DND-41 (cell line): ENCODE data around the gene RAB7B.
"Not testable (repeated sequence)": the region's sequence is repeated elsewhere in the genome, so short reads cannot be mapped to it uniquely, and the experiment has no call there.

Source experiments
- ATAC-seq: fragments of 200-7000 bp; cut with Tn5 transposase; 3 replicates; pipeline ENCODE4 v1.9.1; 2021; ENCODE audit warnings: low read depth; ENCODE audit not compliant: insufficient read depth
- DNase-seq: peaks from one replicate; pipeline ENCODE4 v3.0.0-alpha.2; 2020
- H2AFZ ChIP-seq: 2 replicates; pipeline ENCODE4 v1.6.0; 2012; ENCODE audit warnings: low read depth, low read length
- H3K27ac ChIP-seq: 2 replicates; pipeline ENCODE4 v1.5.1; 2012; ENCODE audit warnings: low read length, inconsistent platforms
- H3K27me3 ChIP-seq: fragments of 200-600 bp; sonication (generic); 2 replicates; pipeline ENCODE4 v1.6.0; 2012; ENCODE audit warnings: low read length, mild to moderate bottlenecking, inconsistent platforms; ENCODE audit not compliant: insufficient read depth, poor library complexity
- H3K36me3 ChIP-seq: 2 replicates; pipeline ENCODE4 v1.5.1; 2012; ENCODE audit warnings: low read length, inconsistent platforms; ENCODE audit not compliant: insufficient read depth
- H3K4me1 ChIP-seq: 2 replicates; pipeline ENCODE4 v1.5.1; 2012; ENCODE audit warnings: mild to moderate bottlenecking, low read length; ENCODE audit not compliant: insufficient read depth
- H3K4me2 ChIP-seq: 2 replicates; pipeline ENCODE4 v1.6.0; 2012; ENCODE audit warnings: mild to moderate bottlenecking, moderate library complexity, low read length, inconsistent platforms; ENCODE audit not compliant: insufficient read depth
- H3K4me3 ChIP-seq, 2 experiments: fragments of 200-600 bp in 1 of 2; shearing (Covaris generic) in 1 of 2; 2 replicates each; pipeline ENCODE4 v1.5.1; 2012 to 2016; ENCODE audit warnings: inconsistent platforms in 2 of 2, low read length in 2 of 2, mild to moderate bottlenecking in 2 of 2, low read depth in 1 of 2, moderate library complexity in 1 of 2
- H3K79me2 ChIP-seq: 2 replicates; pipeline ENCODE4 v1.6.0; 2012; ENCODE audit warnings: low read length, inconsistent platforms; ENCODE audit not compliant: insufficient read depth
- H3K9ac ChIP-seq: 2 replicates; pipeline ENCODE4 v1.6.0; 2012; ENCODE audit warnings: low read depth, mild to moderate bottlenecking, inconsistent platforms, low read length, moderate library complexity
- H3K9me3 ChIP-seq: 2 replicates; pipeline ENCODE4 v1.5.1; 2012; ENCODE audit warnings: low read length, moderate library complexity, mild to moderate bottlenecking, inconsistent platforms; ENCODE audit not compliant: insufficient read depth, severe bottlenecking
- H4K20me1 ChIP-seq: 2 replicates; pipeline ENCODE4 v1.6.0; 2012; ENCODE audit warnings: low read length; ENCODE audit not compliant: insufficient read depth
- CTCF ChIP-seq: IDR thresholded peaks from 2 replicates; pipeline ENCODE4 v1.5.1; 2012; ENCODE audit warnings: borderline replicate concordance, low read length, moderate library complexity, mild to moderate bottlenecking; ENCODE audit not compliant: poor library complexity, severe bottlenecking; ENCODE audit errors: extremely low read depth
- EZH2 ChIP-seq: IDR thresholded peaks from 3 replicates; pipeline ENCODE4 v1.6.1; 2012; ENCODE audit warnings: borderline replicate concordance, low read depth, mild to moderate bottlenecking, moderate library complexity, low read length, inconsistent platforms; ENCODE audit not compliant: severe bottlenecking

Gene RAB7B

GRCh38 chr1:206000641-206001339 lies 2.4 kb downstream of the RAB7B start:
- no peaks in the 10 kb centered on the region for H4K20me1 ChIP-seq
- DNase-seq (no peak), ATAC-seq (no peak)
- no peaks in the 10 kb centered on the region for H3K36me3 ChIP-seq
- no peaks in the 10 kb centered on the region for H3K79me2 ChIP-seq
- TF ChIP-seq EZH2 = no peak
- no peak for TF ChIP-seq CTCF
- no peak overlapping the region for H2AFZ ChIP-seq
- no peak overlapping the region for H3K27ac ChIP-seq
- no peak overlapping the region for H3K4me2 ChIP-seq
- no peaks in the 10 kb centered on the region for H3K4me1 ChIP-seq
- peaks cover 9% of the 10 kb centered on the region for H3K27me3 ChIP-seq
- H3K9me3 ChIP-seq = no peaks in the 10 kb centered on the region
- H3K4me3 ChIP-seq = no peak overlapping the region
- no peak overlapping the region for H3K9ac ChIP-seq

DNA sequence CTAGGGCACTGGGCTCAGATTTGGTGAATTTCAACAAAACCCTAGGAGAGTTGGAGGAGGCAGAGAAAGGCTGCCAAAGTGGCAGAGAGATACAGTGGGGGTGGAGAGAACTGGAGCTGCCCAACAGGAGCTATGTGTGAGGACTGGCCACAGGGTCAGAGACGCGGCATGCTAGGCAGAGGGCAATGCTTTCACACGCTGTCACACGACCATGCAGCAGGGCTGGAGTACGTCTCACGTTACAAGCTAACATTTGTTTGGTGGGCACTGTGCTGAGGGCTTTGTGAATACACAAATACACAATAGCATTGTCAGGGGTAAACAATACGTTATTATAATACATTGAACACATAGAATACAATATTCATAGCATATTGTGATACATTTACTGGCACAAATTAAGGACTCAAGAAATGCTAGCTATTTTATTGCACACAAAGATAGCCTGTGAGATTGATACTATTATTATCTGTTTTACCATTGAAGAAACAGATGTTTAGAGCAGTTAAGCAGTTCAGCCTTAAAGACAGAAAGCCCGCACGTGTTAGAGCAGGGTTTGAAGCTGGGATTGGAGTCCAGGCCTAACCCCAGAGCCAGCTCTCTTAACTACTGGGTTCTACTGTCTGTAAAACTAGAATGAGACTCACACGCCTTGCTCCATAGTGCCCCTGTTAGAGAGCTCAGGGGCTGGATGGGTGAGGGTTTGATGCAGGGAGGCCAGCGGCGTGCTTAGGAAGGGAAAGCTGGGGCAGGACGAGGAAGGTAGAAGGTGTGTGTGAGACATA lies 4.5 kb downstream of the RAB7B start:
- H3K27ac ChIP-seq = no peak overlapping the region
- H3K4me2 ChIP-seq = no peak overlapping the region
- H3K9me3 ChIP-seq = no peaks in the 10 kb centered on the region
- no peaks in the 10 kb centered on the region for H3K79me2 ChIP-seq
- TF ChIP-seq CTCF (no peak), EZH2 (no peak)
- H3K9ac ChIP-seq = no peak overlapping the region
- peaks cover 9% of the 10 kb centered on the region for H3K27me3 ChIP-seq
- H4K20me1 ChIP-seq = no peaks in the 10 kb centered on the region
- H3K4me1 ChIP-seq = no peaks in the 10 kb centered on the region
- H2AFZ ChIP-seq = no peak overlapping the region
- DNase-seq (no peak), ATAC-seq (no peak)
- no peak overlapping the region for H3K4me3 ChIP-seq
- H3K36me3 ChIP-seq = no peaks in the 10 kb centered on the region

DNA sequence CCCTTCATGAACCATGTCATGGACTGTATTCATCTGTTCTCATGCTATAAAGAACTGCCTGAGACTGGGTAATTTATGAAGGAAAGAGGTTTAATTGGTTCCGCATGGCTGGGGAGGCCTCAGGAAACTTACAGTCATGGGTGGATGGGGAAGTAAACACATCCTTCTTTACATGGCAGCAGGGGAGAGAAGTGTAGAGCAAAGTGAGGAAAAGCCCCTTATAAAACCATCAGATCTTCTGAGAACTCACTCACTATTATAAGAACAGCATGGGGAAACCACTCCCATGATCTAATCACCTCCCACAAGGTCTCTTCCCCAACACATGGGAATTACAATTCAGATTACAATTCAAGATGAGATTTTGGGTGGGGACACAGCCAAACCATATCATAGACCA lies 6.6 kb downstream of the RAB7B start:
- not testable (repeated sequence) for H3K9me3 ChIP-seq, H4K20me1 ChIP-seq, DNase-seq, H3K9ac ChIP-seq, H2AFZ ChIP-seq, H3K4me1 ChIP-seq, ATAC-seq, H3K27me3 ChIP-seq, H3K36me3 ChIP-seq, H3K79me2 ChIP-seq, H3K4me3 ChIP-seq, H3K4me2 ChIP-seq, H3K27ac ChIP-seq

GRCh38 chr1:205994346-205994745 lies 8.8 kb downstream of the RAB7B start:
- H3K9ac ChIP-seq = no peak overlapping the region
- no peak overlapping the region for H3K4me3 ChIP-seq
- H3K27ac ChIP-seq = no peak overlapping the region
- no peak for DNase-seq
- H3K36me3 ChIP-seq = no peaks in the 10 kb centered on the region
- no peaks in the 10 kb centered on the region for H4K20me1 ChIP-seq
- no peak overlapping the region for H2AFZ ChIP-seq
- ATAC-seq = no peak
- TF ChIP-seq EZH2 = no peak
- no peak for TF ChIP-seq CTCF
- H3K27me3 ChIP-seq = peaks cover 9% of the 10 kb centered on the region
- no peaks in the 10 kb centered on the region for H3K79me2 ChIP-seq
- H3K9me3 ChIP-seq = no peaks in the 10 kb centered on the region
- H3K4me1 ChIP-seq = no peaks in the 10 kb centered on the region
- H3K4me2 ChIP-seq = no peak overlapping the region
